Mesenchymal stem cell (in vitro differentiated cells and primary cell): ENCODE data around the gene CFAP100.

ENCODE experiments used
- DNase-seq: peaks from one replicate; pipeline ENCODE4 v3.0.0-alpha.2; 2013
- H2AFZ ChIP-seq: one replicate; pipeline ENCODE4 v1.6.1; 2013; ENCODE audit warnings: low read depth, mild to moderate bottlenecking, control low read depth, inconsistent platforms, low read length, moderate library complexity
- H2AK5ac ChIP-seq: 2 replicates; pipeline ENCODE4 v1.6.1; 2013; ENCODE audit warnings: low read length, moderate library complexity, mild to moderate bottlenecking, inconsistent platforms; ENCODE audit not compliant: severe bottlenecking
- H2BK120ac ChIP-seq: one replicate; pipeline ENCODE4 v1.6.1; 2013; ENCODE audit warnings: low read depth, mild to moderate bottlenecking, inconsistent platforms, low read length, moderate library complexity
- H2BK12ac ChIP-seq, 2 experiments: one replicate each; pipeline ENCODE4 v1.6.1; 2013; ENCODE audit warnings: inconsistent platforms in 2 of 2, low read length in 2 of 2, mild to moderate bottlenecking in 2 of 2, moderate library complexity in 2 of 2, control low read depth in 1 of 2
- H2BK15ac ChIP-seq: one replicate; pipeline ENCODE4 v1.6.1; 2013; ENCODE audit warnings: mild to moderate bottlenecking, low read depth, inconsistent platforms; ENCODE audit not compliant: poor library complexity, severe bottlenecking
- H2BK5ac ChIP-seq: 2 replicates; pipeline ENCODE4 v1.6.1; 2013; ENCODE audit warnings: low read depth, mild to moderate bottlenecking, low read length, control low read depth, inconsistent platforms; ENCODE audit not compliant: poor library complexity, severe bottlenecking
- H3K14ac ChIP-seq, 2 experiments: one replicate each; pipeline ENCODE4 v1.6.1; 2013; ENCODE audit warnings: inconsistent platforms in 2 of 2, low read length in 2 of 2, control low read depth in 1 of 2, mild to moderate bottlenecking in 1 of 2, moderate library complexity in 1 of 2
- H3K18ac ChIP-seq, 2 experiments: one replicate each; pipeline ENCODE4 v1.6.1; 2013; ENCODE audit warnings: inconsistent platforms in 2 of 2, low read length in 2 of 2, control low read depth in 1 of 2, low read depth in 1 of 2, mild to moderate bottlenecking in 1 of 2
- H3K23ac ChIP-seq, 2 experiments: one replicate each; pipeline ENCODE4 v1.6.1; 2013; ENCODE audit warnings: inconsistent platforms in 2 of 2, low read length in 2 of 2, mild to moderate bottlenecking in 2 of 2, moderate library complexity in 2 of 2, control low read depth in 1 of 2
- H3K27ac ChIP-seq: 2 replicates; pipeline ENCODE4 v1.5.1; 2013; ENCODE audit warnings: mild to moderate bottlenecking, moderate library complexity, low read length, control low read depth, inconsistent platforms; ENCODE audit not compliant: poor library complexity, severe bottlenecking
- H3K27me3 ChIP-seq, 2 experiments: 2 replicates each; pipeline versions ENCODE4 v1.6.1 to v1.7.0; 2013; ENCODE audit warnings: low read length in 2 of 2, mild to moderate bottlenecking in 2 of 2, moderate library complexity in 2 of 2, control low read depth in 1 of 2, inconsistent platforms in 1 of 2; ENCODE audit not compliant: control insufficient read depth in 1 of 2, insufficient read depth in 1 of 2
- H3K36me3 ChIP-seq, 2 experiments: 2 replicates each; pipeline versions ENCODE4 v1.6.1 to v1.7.0; 2013; ENCODE audit warnings: low read length in 2 of 2, control low read depth in 1 of 2, inconsistent platforms in 1 of 2, low read depth in 1 of 2, mild to moderate bottlenecking in 1 of 2; ENCODE audit not compliant: insufficient read depth in 2 of 2, control insufficient read depth in 1 of 2
- H3K4ac ChIP-seq, 2 experiments: one replicate each; pipeline ENCODE4 v1.6.1; 2013; ENCODE audit warnings: inconsistent platforms in 2 of 2, low read length in 2 of 2, mild to moderate bottlenecking in 2 of 2, moderate library complexity in 2 of 2, control low read depth in 1 of 2, low read depth in 1 of 2
- H3K4me1 ChIP-seq: 2 replicates; pipeline ENCODE4 v1.6.1; 2013; ENCODE audit warnings: low read depth, low read length, control low read depth; ENCODE audit not compliant: control insufficient read depth, insufficient read depth
- H3K4me2 ChIP-seq: 2 replicates; pipeline ENCODE4 v1.6.1; 2013; ENCODE audit warnings: low read length, mild to moderate bottlenecking, inconsistent platforms; ENCODE audit not compliant: poor library complexity, severe bottlenecking
- H3K4me3 ChIP-seq, 2 experiments: 2 replicates each; pipeline versions ENCODE4 v1.5.1 to v1.7.0; 2013; ENCODE audit warnings: low read length in 2 of 2, mild to moderate bottlenecking in 2 of 2, control low read depth in 1 of 2, low read depth in 1 of 2; ENCODE audit not compliant: insufficient read depth in 1 of 2
- H3K79me1 ChIP-seq: replicated peaks from 2 replicates; pipeline ENCODE4 v1.6.1; 2013; ENCODE audit warnings: mild to moderate bottlenecking, control low read depth, low read length, inconsistent platforms; ENCODE audit not compliant: poor library complexity, severe bottlenecking
- H3K9ac ChIP-seq: 2 replicates; pipeline ENCODE4 v1.7.0; 2013; ENCODE audit warnings: mild to moderate bottlenecking, low read length, moderate library complexity
- H3K9me3 ChIP-seq: 2 replicates; pipeline ENCODE4 v1.7.0; 2013; ENCODE audit warnings: mild to moderate bottlenecking, low read length; ENCODE audit not compliant: control insufficient read depth
- H4K8ac ChIP-seq: one replicate; pipeline ENCODE4 v1.6.1; 2013; ENCODE audit warnings: inconsistent platforms, mild to moderate bottlenecking, low read length, moderate library complexity
- H4K91ac ChIP-seq: one replicate; pipeline ENCODE4 v1.6.1; 2013; ENCODE audit warnings: mild to moderate bottlenecking, low read length, inconsistent platforms
- WGBS: methylation state at CpG from one replicate; pipeline ENCODE4 v1.1.7; 2013; ENCODE audit warnings: mixed read lengths; 5-methylcytosine and 5-hydroxymethylcytosine counted together

Gene CFAP100

DNA sequence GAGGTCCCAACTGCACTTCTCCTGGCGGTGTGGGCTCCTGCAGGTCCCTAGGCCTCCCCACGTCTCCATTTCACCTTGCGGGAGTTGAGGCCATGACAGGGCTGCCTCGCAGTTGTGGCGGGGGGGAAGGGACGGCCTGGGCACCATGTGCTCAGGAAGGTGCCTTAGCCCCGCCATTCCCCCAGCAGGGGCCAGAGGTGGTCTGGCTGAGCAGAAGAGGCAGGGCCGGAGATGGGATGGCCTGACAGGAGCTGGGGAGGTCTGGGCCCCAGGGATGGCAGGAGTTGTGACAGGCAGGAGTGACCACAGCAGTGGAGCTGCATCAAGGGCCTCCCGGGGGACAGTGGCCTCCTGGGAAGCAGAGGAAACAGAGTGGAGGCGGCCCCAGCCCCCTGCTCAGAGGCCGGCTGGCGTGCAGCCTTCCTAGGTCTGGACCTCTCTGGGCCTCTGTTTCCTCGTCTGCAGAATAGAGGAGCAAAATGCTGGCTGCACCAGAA is 18.8 kb upstream of the CFAP100 start:
- H2AK5ac ChIP-seq = no peak overlapping the region
- H3K4me1 ChIP-seq = no peaks in the 10 kb centered on the region
- 77% methylated on average over 13 of the region's 13 CpGs for WGBS
- no peak overlapping the region for H3K4me3 ChIP-seq
- no peak for DNase-seq
- H3K4ac ChIP-seq = no peak overlapping the region
- H3K23ac ChIP-seq = no peak overlapping the region
- H3K79me1 ChIP-seq = no peaks in the 10 kb centered on the region
- no peak overlapping the region for H3K27ac ChIP-seq
- H4K8ac ChIP-seq = no peak overlapping the region
- no peak overlapping the region for H3K14ac ChIP-seq
- no peak overlapping the region for H2BK120ac ChIP-seq
- no peak overlapping the region for H3K4me2 ChIP-seq
- no peaks in the 10 kb centered on the region for H3K36me3 ChIP-seq
- H2BK15ac ChIP-seq = no peak overlapping the region
- H2AFZ ChIP-seq = no peak overlapping the region
- peaks cover 6% of the 10 kb centered on the region for H3K9me3 ChIP-seq
- no peak overlapping the region for H3K18ac ChIP-seq
- no peak overlapping the region for H2BK5ac ChIP-seq
- no peak overlapping the region for H4K91ac ChIP-seq
- H2BK12ac ChIP-seq = no peak overlapping the region
- H3K27me3 ChIP-seq = peaks cover 17 to 29% of the 10 kb centered on the region in 2 experiments
- no peak overlapping the region for H3K9ac ChIP-seq

- H3K14ac ChIP-seq = no peak overlapping the region
- no peak overlapping the region for H2BK15ac ChIP-seq
- no peak overlapping the region for H2BK120ac ChIP-seq
- H2AFZ ChIP-seq = no peak overlapping the region
- H2AK5ac ChIP-seq = no peak overlapping the region
- no peak overlapping the region for H3K27ac ChIP-seq
- no peak overlapping the region for H3K23ac ChIP-seq
- H2BK5ac ChIP-seq = no peak overlapping the region
- no peaks in the 10 kb centered on the region for H3K4me1 ChIP-seq
- H3K4me3 ChIP-seq = no peak overlapping the region
- WGBS = 50% methylated on average over 3 of the region's 3 CpGs
- H3K9me3 ChIP-seq = peaks cover 6% of the 10 kb centered on the region
- no peak overlapping the region for H3K18ac ChIP-seq
- H4K8ac ChIP-seq = no peak overlapping the region
- no peak overlapping the region for H4K91ac ChIP-seq
- no peak overlapping the region for H3K4ac ChIP-seq
- H2BK12ac ChIP-seq = no peak overlapping the region
- H3K27me3 ChIP-seq = peaks cover 17 to 32% of the 10 kb centered on the region in 2 experiments
- DNase-seq = no peak
- no peak overlapping the region for H3K4me2 ChIP-seq
- H3K36me3 ChIP-seq = no peaks in the 10 kb centered on the region
- no peak overlapping the region for H3K9ac ChIP-seq
- no peaks in the 10 kb centered on the region for H3K79me1 ChIP-seq
Measured at GRCh38 chr3:126376444-126376843, 18.3 kb upstream of the CFAP100 start.

GRCh38 chr3:126377211-126377610 is 17.5 kb upstream of the CFAP100 start:
- Histone ChIP-seq H3K18ac (no peak overlapping the region), H2BK5ac (no peak overlapping the region), H3K36me3 (no peaks in the 10 kb centered on the region), H2BK15ac (no peak overlapping the region), H3K79me1 (no peaks in the 10 kb centered on the region), H2AFZ (no peak overlapping the region), H4K91ac (no peak overlapping the region), H3K4me3 (no peak overlapping the region), H3K9me3 (peaks cover 6% of the 10 kb centered on the region), H3K14ac (no peak overlapping the region), H3K9ac (no peak overlapping the region), H2BK12ac (no peak overlapping the region), H3K27ac (no peak overlapping the region), H2BK120ac (no peak overlapping the region), H4K8ac (no peak overlapping the region), H3K4me2 (no peak overlapping the region), H3K4ac (no peak overlapping the region), H2AK5ac (no peak overlapping the region), H3K4me1 (no peaks in the 10 kb centered on the region), H3K23ac (no peak overlapping the region), H3K27me3 (peaks cover 17 to 24% of the 10 kb centered on the region in 2 experiments)
- WGBS = 100% methylated on average over 3 of the region's 3 CpGs
- no peak for DNase-seq

DNA sequence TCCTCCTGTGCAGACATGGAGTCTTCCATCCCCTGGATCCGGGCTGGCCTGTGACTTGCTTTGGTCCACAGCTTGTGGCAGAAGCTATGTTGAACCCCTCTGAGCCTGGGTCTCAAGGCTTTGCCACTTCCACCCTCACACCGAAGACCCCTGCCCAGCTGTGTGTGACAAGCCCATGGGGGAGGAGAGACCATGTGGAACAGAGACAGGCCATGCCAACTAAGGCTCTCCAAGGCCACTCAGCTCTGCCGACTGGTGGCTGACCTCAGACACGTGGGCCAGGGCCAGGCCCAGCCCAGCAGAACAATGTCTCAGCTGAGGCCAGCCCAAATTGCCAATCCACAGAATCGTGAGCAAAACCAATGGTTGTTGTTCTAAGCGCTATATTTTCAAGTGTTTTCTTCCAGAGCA is 16.4 kb upstream of the CFAP100 start:
- H2BK15ac ChIP-seq = no peak overlapping the region
- H3K79me1 ChIP-seq = no peaks in the 10 kb centered on the region
- H2BK120ac ChIP-seq = no peak overlapping the region
- no peak overlapping the region for H3K4me2 ChIP-seq
- H2BK5ac ChIP-seq = no peak overlapping the region
- H4K91ac ChIP-seq = no peak overlapping the region
- H3K9me3 ChIP-seq = peaks cover 6% of the 10 kb centered on the region
- no peak overlapping the region for H3K4ac ChIP-seq
- H2AK5ac ChIP-seq = no peak overlapping the region
- H3K4me3 ChIP-seq = no peak overlapping the region
- 83% methylated on average over 6 of the region's 6 CpGs for WGBS
- H3K36me3 ChIP-seq = no peaks in the 10 kb centered on the region
- peak overlapping the region in 1 of 2 experiments; percentile 28 for H3K14ac ChIP-seq
- no peak overlapping the region for H3K23ac ChIP-seq
- no peak overlapping the region for H3K9ac ChIP-seq
- no peak overlapping the region for H4K8ac ChIP-seq
- no peak overlapping the region for H2AFZ ChIP-seq
- no peak for DNase-seq
- no peak overlapping the region for H3K27ac ChIP-seq
- peaks cover 17 to 24% of the 10 kb centered on the region in 2 experiments for H3K27me3 ChIP-seq
- H3K4me1 ChIP-seq = no peaks in the 10 kb centered on the region
- H3K18ac ChIP-seq = no peak overlapping the region
- no peak overlapping the region for H2BK12ac ChIP-seq
